Measurements from ENCODE around the gene CERS6.

CERS6 gene

DNA sequence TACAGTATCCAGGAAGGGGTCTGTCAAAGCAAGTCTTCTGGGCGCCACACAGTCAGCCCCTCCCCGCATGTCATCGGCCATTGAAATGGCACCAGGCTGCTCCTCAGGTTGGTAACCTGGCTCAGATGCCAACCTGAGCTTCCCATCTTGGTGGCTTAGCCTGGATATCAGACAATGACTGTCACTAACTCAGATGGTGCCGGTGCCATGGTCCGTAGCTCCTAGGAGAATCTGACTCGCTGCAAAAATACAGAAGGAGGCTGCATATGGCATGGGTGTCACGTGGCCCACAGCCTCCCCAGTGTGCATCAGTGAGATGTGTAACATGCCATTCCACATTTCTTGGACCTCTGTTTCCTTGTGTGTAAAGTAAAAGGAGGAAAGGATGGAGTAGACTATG is 349.5 kb downstream of the CERS6 start:
- ChIA-PET POLR2A (no interaction called here), CTCF (interaction anchor here (0.6 to 1.0 kb wide), 2 partner anchors 11 to 32 kb away, joined by 3 to 5 read pairs; no protein-coding TSS in a partner anchor)
- no peaks in the 10 kb centered on the region for H3K36me3 ChIP-seq (ENCODE audit: control insufficient read depth in 2 of 2, insufficient read depth in 1 of 2, low read length in 2 of 2)

More for the DNA sequence above, 349.5 kb downstream of the CERS6 start:
- Histone ChIP-seq H3K9me3 (ENCODE audit: control insufficient read depth, insufficient read depth, low read depth, low read length) (no peaks in the 10 kb centered on the region), H3K4me1 (ENCODE audit: control insufficient read depth, insufficient read depth, low read length) (no peaks in the 10 kb centered on the region), H3K27ac (ENCODE audit: extremely low read depth, low read depth, low read length) (no peak overlapping the region), H3K4me3 (ENCODE audit: low read depth, low read length) (no peak overlapping the region)
- no peak for TF ChIP-seq ZNF585B (tag by site-specific recombination; IDR thresholded peaks at IDR 0.05)
- no peak for TF ChIP-seq OSR2 (tag by site-specific recombination; IDR thresholded peaks at IDR 0.05)
- TF ChIP-seq, protein P1, sequence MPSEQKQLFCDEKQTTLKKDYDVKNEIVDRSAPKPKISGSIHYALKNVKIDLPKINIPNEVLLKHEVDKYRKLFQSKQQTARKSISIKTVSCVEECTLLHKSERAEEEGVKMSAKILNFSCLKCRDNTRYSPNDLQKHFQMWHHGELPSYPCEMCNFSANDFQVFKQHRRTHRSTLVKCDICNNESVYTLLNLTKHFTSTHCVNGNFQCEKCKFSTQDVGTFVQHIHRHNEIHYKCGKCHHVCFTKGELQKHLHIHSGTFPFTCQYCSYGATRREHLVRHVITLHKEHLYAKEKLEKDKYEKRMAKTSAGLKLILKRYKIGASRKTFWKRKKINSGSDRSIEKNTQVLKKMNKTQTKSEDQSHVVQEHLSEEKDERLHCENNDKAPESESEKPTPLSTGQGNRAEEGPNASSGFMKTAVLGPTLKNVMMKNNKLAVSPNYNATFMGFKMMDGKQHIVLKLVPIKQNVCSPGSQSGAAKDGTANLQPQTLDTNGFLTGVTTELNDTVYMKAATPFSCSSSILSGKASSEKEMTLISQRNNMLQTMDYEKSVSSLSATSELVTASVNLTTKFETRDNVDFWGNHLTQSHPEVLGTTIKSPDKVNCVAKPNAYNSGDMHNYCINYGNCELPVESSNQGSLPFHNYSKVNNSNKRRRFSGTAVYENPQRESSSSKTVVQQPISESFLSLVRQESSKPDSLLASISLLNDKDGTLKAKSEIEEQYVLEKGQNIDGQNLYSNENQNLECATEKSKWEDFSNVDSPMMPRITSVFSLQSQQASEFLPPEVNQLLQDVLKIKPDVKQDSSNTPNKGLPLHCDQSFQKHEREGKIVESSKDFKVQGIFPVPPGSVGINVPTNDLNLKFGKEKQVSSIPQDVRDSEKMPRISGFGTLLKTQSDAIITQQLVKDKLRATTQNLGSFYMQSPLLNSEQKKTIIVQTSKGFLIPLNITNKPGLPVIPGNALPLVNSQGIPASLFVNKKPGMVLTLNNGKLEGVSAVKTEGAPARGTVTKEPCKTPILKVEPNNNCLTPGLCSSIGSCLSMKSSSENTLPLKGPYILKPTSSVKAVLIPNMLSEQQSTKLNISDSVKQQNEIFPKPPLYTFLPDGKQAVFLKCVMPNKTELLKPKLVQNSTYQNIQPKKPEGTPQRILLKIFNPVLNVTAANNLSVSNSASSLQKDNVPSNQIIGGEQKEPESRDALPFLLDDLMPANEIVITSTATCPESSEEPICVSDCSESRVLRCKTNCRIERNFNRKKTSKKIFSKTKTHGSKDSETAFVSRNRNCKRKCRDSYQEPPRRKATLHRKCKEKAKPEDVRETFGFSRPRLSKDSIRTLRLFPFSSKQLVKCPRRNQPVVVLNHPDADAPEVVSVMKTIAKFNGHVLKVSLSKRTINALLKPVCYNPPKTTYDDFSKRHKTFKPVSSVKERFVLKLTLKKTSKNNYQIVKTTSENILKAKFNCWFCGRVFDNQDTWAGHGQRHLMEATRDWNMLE (tag by site-specific recombination; conservative IDR thresholded peaks at IDR 0.05; ENCODE audit: low read depth) = no peak
- TF ChIP-seq HOXA7 (CRISPR knock-in tag; IDR thresholded peaks at IDR 0.05; ENCODE audit: borderline replicate concordance) = no peak
- no peak for TF ChIP-seq ZNF549 (tag by site-specific recombination; IDR thresholded peaks at IDR 0.05)
- TF ChIP-seq PRDM1 (tag by site-specific recombination; IDR thresholded peaks at IDR 0.05) = no peak
- TF ChIP-seq ZFP37 (tag by site-specific recombination; IDR thresholded peaks at IDR 0.05) = no peak
- no peak for TF ChIP-seq MEIS1 (CRISPR knock-in tag; IDR thresholded peaks at IDR 0.05; ENCODE audit: borderline replicate concordance)
- TF ChIP-seq, protein P2, sequence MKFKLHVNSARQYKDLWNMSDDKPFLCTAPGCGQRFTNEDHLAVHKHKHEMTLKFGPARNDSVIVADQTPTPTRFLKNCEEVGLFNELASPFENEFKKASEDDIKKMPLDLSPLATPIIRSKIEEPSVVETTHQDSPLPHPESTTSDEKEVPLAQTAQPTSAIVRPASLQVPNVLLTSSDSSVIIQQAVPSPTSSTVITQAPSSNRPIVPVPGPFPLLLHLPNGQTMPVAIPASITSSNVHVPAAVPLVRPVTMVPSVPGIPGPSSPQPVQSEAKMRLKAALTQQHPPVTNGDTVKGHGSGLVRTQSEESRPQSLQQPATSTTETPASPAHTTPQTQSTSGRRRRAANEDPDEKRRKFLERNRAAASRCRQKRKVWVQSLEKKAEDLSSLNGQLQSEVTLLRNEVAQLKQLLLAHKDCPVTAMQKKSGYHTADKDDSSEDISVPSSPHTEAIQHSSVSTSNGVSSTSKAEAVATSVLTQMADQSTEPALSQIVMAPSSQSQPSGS (tag by site-specific recombination; IDR thresholded peaks at IDR 0.05; ENCODE audit: low read depth) = no peak
- no peak for TF ChIP-seq ZNF184 (tag by site-specific recombination; IDR thresholded peaks at IDR 0.05)
- no peak for TF ChIP-seq ZNF274 (IDR thresholded peaks at IDR 0.05; ENCODE audit: low read length)
- TF ChIP-seq ZNF274 (tag by site-specific recombination; IDR thresholded peaks at IDR 0.05; ENCODE audit: borderline replicate concordance) = no peak
- TF ChIP-seq ZNF501 (tag by site-specific recombination; IDR thresholded peaks at IDR 0.05) = no peak
- TF ChIP-seq, protein P3, sequence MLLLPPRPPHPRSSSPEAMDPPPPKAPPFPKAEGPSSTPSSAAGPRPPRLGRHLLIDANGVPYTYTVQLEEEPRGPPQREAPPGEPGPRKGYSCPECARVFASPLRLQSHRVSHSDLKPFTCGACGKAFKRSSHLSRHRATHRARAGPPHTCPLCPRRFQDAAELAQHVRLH (tag by site-specific recombination; IDR thresholded peaks at IDR 0.05) = no peak
- no peak for TF ChIP-seq ZNF174 (tag by site-specific recombination; IDR thresholded peaks at IDR 0.05)
- no peak for TF ChIP-seq KLF1 (tag by site-specific recombination; IDR thresholded peaks at IDR 0.05)
- TF ChIP-seq, protein P4, sequence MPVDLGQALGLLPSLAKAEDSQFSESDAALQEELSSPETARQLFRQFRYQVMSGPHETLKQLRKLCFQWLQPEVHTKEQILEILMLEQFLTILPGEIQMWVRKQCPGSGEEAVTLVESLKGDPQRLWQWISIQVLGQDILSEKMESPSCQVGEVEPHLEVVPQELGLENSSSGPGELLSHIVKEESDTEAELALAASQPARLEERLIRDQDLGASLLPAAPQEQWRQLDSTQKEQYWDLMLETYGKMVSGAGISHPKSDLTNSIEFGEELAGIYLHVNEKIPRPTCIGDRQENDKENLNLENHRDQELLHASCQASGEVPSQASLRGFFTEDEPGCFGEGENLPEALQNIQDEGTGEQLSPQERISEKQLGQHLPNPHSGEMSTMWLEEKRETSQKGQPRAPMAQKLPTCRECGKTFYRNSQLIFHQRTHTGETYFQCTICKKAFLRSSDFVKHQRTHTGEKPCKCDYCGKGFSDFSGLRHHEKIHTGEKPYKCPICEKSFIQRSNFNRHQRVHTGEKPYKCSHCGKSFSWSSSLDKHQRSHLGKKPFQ (tag by site-specific recombination; IDR thresholded peaks at IDR 0.05) = no peak
- TF ChIP-seq ZBTB21 (tag by site-specific recombination; IDR thresholded peaks at IDR 0.05) = no peak
- TF ChIP-seq ZNF239 (tag by site-specific recombination; IDR thresholded peaks at IDR 0.05) = no peak
- TF ChIP-seq ZNF433 (tag by site-specific recombination; IDR thresholded peaks at IDR 0.05; ENCODE audit: low read depth) = no peak
- TF ChIP-seq, protein P5, sequence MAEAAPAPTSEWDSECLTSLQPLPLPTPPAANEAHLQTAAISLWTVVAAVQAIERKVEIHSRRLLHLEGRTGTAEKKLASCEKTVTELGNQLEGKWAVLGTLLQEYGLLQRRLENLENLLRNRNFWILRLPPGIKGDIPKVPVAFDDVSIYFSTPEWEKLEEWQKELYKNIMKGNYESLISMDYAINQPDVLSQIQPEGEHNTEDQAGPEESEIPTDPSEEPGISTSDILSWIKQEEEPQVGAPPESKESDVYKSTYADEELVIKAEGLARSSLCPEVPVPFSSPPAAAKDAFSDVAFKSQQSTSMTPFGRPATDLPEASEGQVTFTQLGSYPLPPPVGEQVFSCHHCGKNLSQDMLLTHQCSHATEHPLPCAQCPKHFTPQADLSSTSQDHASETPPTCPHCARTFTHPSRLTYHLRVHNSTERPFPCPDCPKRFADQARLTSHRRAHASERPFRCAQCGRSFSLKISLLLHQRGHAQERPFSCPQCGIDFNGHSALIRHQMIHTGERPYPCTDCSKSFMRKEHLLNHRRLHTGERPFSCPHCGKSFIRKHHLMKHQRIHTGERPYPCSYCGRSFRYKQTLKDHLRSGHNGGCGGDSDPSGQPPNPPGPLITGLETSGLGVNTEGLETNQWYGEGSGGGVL (tag by site-specific recombination; IDR thresholded peaks at IDR 0.05) = no peak
